HEK293 (cell line): ENCODE measurements around the gene EML6.

Experiments
- CTCF ChIA-PET: fragments of 350-600 bp; formaldehyde crosslinking; extraction: SDS; loops from one replicate; lab custom pipeline; 2021; ENCODE audit warnings: antibody characterized with exemption; lab: Yijun Ruan, JAX
- POLR2A ChIA-PET: fragments of 300-600 bp; formaldehyde crosslinking; extraction: SDS; loops from one replicate; lab custom pipeline; 2020; ENCODE audit warnings: antibody characterized with exemption, inconsistent platforms; lab: Yijun Ruan, JAX
- H3K27ac ChIP-seq: fragments of 200-500 bp; sonication (Bioruptor generic); 2 replicates; pipeline ENCODE4 v1.5.1; 2014; ENCODE audit warnings: low read depth, low read length, control low read depth, inconsistent platforms; ENCODE audit errors: extremely low read depth
- H3K36me3 ChIP-seq, 2 experiments: fragments of 200-500 bp in 1 of 2; sonication (Bioruptor generic) in 1 of 2; 1 replicate in 1 of 2; 2 replicates in 1 of 2; pipeline ENCODE4 v1.5.1; 2014 to 2017; ENCODE audit warnings: inconsistent platforms in 2 of 2, low read length in 2 of 2; ENCODE audit not compliant: control insufficient read depth in 2 of 2, insufficient read depth in 1 of 2
- H3K4me1 ChIP-seq: fragments of 200-500 bp; sonication (Bioruptor generic); 2 replicates; pipeline ENCODE4 v1.5.1; 2014; ENCODE audit warnings: mild to moderate bottlenecking, low read length, inconsistent platforms; ENCODE audit not compliant: control insufficient read depth, insufficient read depth
- H3K4me3 ChIP-seq: 2 replicates; pipeline ENCODE4 v1.5.1; 2011; ENCODE audit warnings: low read depth, mild to moderate bottlenecking, control low read depth, low read length, moderate library complexity
- H3K9me3 ChIP-seq: fragments of 200-500 bp; sonication (Bioruptor generic); 2 replicates; pipeline ENCODE4 v1.5.1; 2014; ENCODE audit warnings: low read depth, low read length, inconsistent platforms; ENCODE audit not compliant: control insufficient read depth, insufficient read depth
- WT1 ChIP-seq: fragments of 450-650 bp; formaldehyde crosslinking; IDR thresholded peaks from 2 replicates; pipeline ENCODE4 v1.5.1; 2016; ENCODE audit warnings: missing biosample characterization, missing genetic modification characterization
- ZBTB17 ChIP-seq: fragments of 450-650 bp; formaldehyde crosslinking; IDR thresholded peaks from 2 replicates; pipeline ENCODE4 v1.5.1; 2016; ENCODE audit warnings: missing biosample characterization, missing genetic modification characterization
- ZBTB48 ChIP-seq: fragments of 450-650 bp; formaldehyde crosslinking; IDR thresholded peaks from 2 replicates; pipeline ENCODE4 v1.5.1; 2016; ENCODE audit warnings: missing biosample characterization, missing genetic modification characterization
- ZFHX2 ChIP-seq: fragments of 450-650 bp; formaldehyde crosslinking; conservative IDR thresholded peaks from 2 replicates; pipeline ENCODE4 v1.5.1; 2016; ENCODE audit warnings: missing biosample characterization, missing genetic modification characterization
- ZIC2 ChIP-seq: fragments of 450-650 bp; formaldehyde crosslinking; IDR thresholded peaks from 2 replicates; pipeline ENCODE4 v1.5.1; 2016; ENCODE audit warnings: missing biosample characterization, missing genetic modification characterization
- ZNF133 ChIP-seq: fragments of 450-650 bp; formaldehyde crosslinking; IDR thresholded peaks from 2 replicates; pipeline ENCODE4 v1.5.1; 2016; ENCODE audit warnings: missing biosample characterization, missing genetic modification characterization
- ZNF138 ChIP-seq: fragments of 450-650 bp; formaldehyde crosslinking; IDR thresholded peaks from 2 replicates; pipeline ENCODE4 v1.5.1; 2016; ENCODE audit warnings: missing biosample characterization, missing genetic modification characterization, borderline replicate concordance
- ZNF148 ChIP-seq: fragments of 450-650 bp; formaldehyde crosslinking; IDR thresholded peaks from 2 replicates; pipeline ENCODE4 v1.5.0; 2017; ENCODE audit warnings: missing biosample characterization, missing genetic modification characterization, borderline replicate concordance
- ZNF221 ChIP-seq: fragments of 450-650 bp; formaldehyde crosslinking; IDR thresholded peaks from 2 replicates; pipeline ENCODE4 v1.5.1; 2017; ENCODE audit warnings: missing biosample characterization, missing genetic modification characterization, borderline replicate concordance
- ZNF26 ChIP-seq: fragments of 450-650 bp; formaldehyde crosslinking; IDR thresholded peaks from 2 replicates; pipeline ENCODE4 v1.5.1; 2016; ENCODE audit warnings: missing biosample characterization, missing genetic modification characterization
- ZNF350 ChIP-seq: fragments of 450-650 bp; formaldehyde crosslinking; IDR thresholded peaks from 2 replicates; pipeline ENCODE4 v1.5.0; 2017; ENCODE audit warnings: missing biosample characterization, mild to moderate bottlenecking, missing genetic modification characterization
- ZNF398 ChIP-seq: fragments of 450-650 bp; formaldehyde crosslinking; IDR thresholded peaks from 2 replicates; pipeline ENCODE4 v1.5.1; 2017; ENCODE audit warnings: missing biosample characterization, missing genetic modification characterization
- ZNF488 ChIP-seq: fragments of 450-650 bp; formaldehyde crosslinking; IDR thresholded peaks from 2 replicates; pipeline ENCODE4 v1.5.1; 2016; ENCODE audit warnings: missing biosample characterization, missing genetic modification characterization
- ZNF561 ChIP-seq: fragments of 450-650 bp; IDR thresholded peaks from 2 replicates; pipeline ENCODE4 v1.5.1; 2018; ENCODE audit warnings: missing biosample characterization, missing genetic modification characterization, borderline replicate concordance
- ZSCAN16 ChIP-seq: fragments of 450-650 bp; formaldehyde crosslinking; IDR thresholded peaks from 2 replicates; pipeline ENCODE4 v1.5.1; 2016; ENCODE audit warnings: missing biosample characterization, missing genetic modification characterization

The EML6 gene

GRCh38 chr2:54824567-54824966 lies 101.1 kb downstream of the EML6 start (continued):
- no peak for TF ChIP-seq ZNF221 (tag by site-specific recombination)

- no peaks in the 10 kb centered on the region for H3K4me1 ChIP-seq
- TF ChIP-seq ZNF148 (no peak), ZNF350 (tag by site-specific recombination) (no peak), ZNF561 (tag by site-specific recombination) (no peak), ZBTB17 (tag by site-specific recombination) (no peak), WT1 (no peak), ZNF26 (tag by site-specific recombination) (no peak), ZSCAN16 (tag by site-specific recombination) (no peak), ZIC2 (no peak), ZFHX2 (tag by site-specific recombination) (no peak), ZNF398 (tag by site-specific recombination) (no peak), ZNF133 (tag by site-specific recombination) (no peak)
- H3K9me3 ChIP-seq: no peaks in the 10 kb centered on the region
- CTCF ChIA-PET: interaction anchor here (1.5 kb wide), 1 partner anchor 8 kb away, joined by 11 read pairs; no protein-coding TSS in a partner anchor
- POLR2A ChIA-PET: no interaction called here
- H3K4me3 ChIP-seq: no peak overlapping the region
- no peak overlapping the region for H3K27ac ChIP-seq
- H3K36me3 ChIP-seq: no peaks in the 10 kb centered on the region
Measured at GRCh38 chr2:54830546-54830945, 107.1 kb downstream of the EML6 start.

GRCh38 chr2:54831480-54831879 lies 108.0 kb downstream of the EML6 start:
- Histone ChIP-seq H3K36me3 (no peaks in the 10 kb centered on the region), H3K4me3 (no peak overlapping the region), H3K27ac (no peak overlapping the region), H3K9me3 (no peaks in the 10 kb centered on the region), H3K4me1 (no peaks in the 10 kb centered on the region)
- ChIA-PET POLR2A (no interaction called here), CTCF (interaction anchor here (1.1 kb wide), 1 partner anchor 179 kb away, joined by 3 read pairs; no protein-coding TSS in a partner anchor)
- no peak for TF ChIP-seq ZNF138 (tag by site-specific recombination)

GRCh38 chr2:54834721-54835120 lies 111.3 kb downstream of the EML6 start:
- Histone ChIP-seq H3K27ac (no peak overlapping the region), H3K36me3 (no peaks in the 10 kb centered on the region), H3K4me1 (no peaks in the 10 kb centered on the region), H3K9me3 (no peaks in the 10 kb centered on the region), H3K4me3 (no peak overlapping the region)
- TF ChIP-seq ZBTB48 (tag by site-specific recombination) (no peak), ZNF488 (tag by site-specific recombination) (no peak)
- ChIA-PET CTCF (interaction anchor here (0.6 kb wide), 1 partner anchor 330 kb away, joined by 3 read pairs; no protein-coding TSS in a partner anchor), POLR2A (no interaction called here)
